DMS153 treated with DMSO at 0.1 percent for 48 hours (cell line): Measurements from ENCODE around the gene LRCOL1.

ENCODE experiments used
- DNase-seq: peaks from one replicate; lab custom pipeline; 2025; ENCODE audit not compliant: unreplicated experiment; lab: John Stamatoyannopoulos, UW

Gene LRCOL1

GRCh38 chr12:132610051-132610759 is at the start of gene LRCOL1:
Gene LRCOL1, minus strand, starts transcription at chr12:132610582. Its CDS starts 4,331 bp downstream, at chr12:132606251.
- DNase-seq, result no peak

- DNase-seq, result no peak
Measured at GRCh38 chr12:132660052-132660451, 49.7 kb upstream of the LRCOL1 start.

- no peak for DNase-seq
Measured at GRCh38 chr12:132659146-132659545, 48.8 kb upstream of the LRCOL1 start.

- DNase-seq, result no peak
Measured at GRCh38 chr12:132658149-132658894, 47.9 kb upstream of the LRCOL1 start.

- DNase-seq, result no peak
Measured at GRCh38 chr12:132657004-132657727, 46.8 kb upstream of the LRCOL1 start.

- DNase-seq, result no peak
Measured at GRCh38 chr12:132653567-132654290, 43.3 kb upstream of the LRCOL1 start.

GRCh38 chr12:132651444-132652100 is 41.2 kb upstream of the LRCOL1 start:
- DNase-seq, result peak; percentile 99

- DNase-seq, result no peak
Measured at GRCh38 chr12:132649226-132649945, 39.0 kb upstream of the LRCOL1 start.

GRCh38 chr12:132648616-132649225 is 38.3 kb upstream of the LRCOL1 start:
- DNase-seq, result no peak

GRCh38 chr12:132647858-132648257 is 37.5 kb upstream of the LRCOL1 start:
- DNase-seq, result no peak

GRCh38 chr12:132646850-132647249 is 36.5 kb upstream of the LRCOL1 start:
- no peak for DNase-seq

- DNase-seq, result no peak
Measured at GRCh38 chr12:132642846-132643835, 32.8 kb upstream of the LRCOL1 start.

GRCh38 chr12:132641811-132642650 is 31.6 kb upstream of the LRCOL1 start:
- DNase-seq, result no peak

GRCh38 chr12:132640936-132641335 is 30.6 kb upstream of the LRCOL1 start:
- no peak for DNase-seq

- DNase-seq, result no peak
Measured at GRCh38 chr12:132639956-132640520, 29.7 kb upstream of the LRCOL1 start.

GRCh38 chr12:132638541-132639408 is 28.4 kb upstream of the LRCOL1 start:
- DNase-seq, result peak; percentile 5
